Peyer's patch (tissue), 4 donors: ENCODE measurements around the gene BLOC1S2. TPM values are rescaled to one million over a fixed set of nuclear protein-coding genes. Genes with fewer than 3 reads are reported as not detected.

Source experiments
- DNase-seq, 3 donors: peaks; one replicate each; pipeline ENCODE4 v3.0.0-alpha.2; 2017 to 2019
- H3K27ac ChIP-seq, 4 donors: fragments of 200-600 bp; sonication (generic); one replicate each; pipeline ENCODE4 v1.5.1; 2016 to 2019
- H3K27me3 ChIP-seq, 2 donors: fragments of 200-600 bp; sonication (generic); one replicate each; pipeline ENCODE4 v1.5.1; 2019
- H3K36me3 ChIP-seq, 3 donors: fragments of 200-600 bp; sonication (generic); one replicate each; pipeline ENCODE4 v1.5.1; 2016 to 2019
- H3K4me1 ChIP-seq, 4 donors: fragments of 200-600 bp; sonication (generic); one replicate each; pipeline ENCODE4 v1.5.1; 2016 to 2019
- H3K4me3 ChIP-seq, 4 donors: fragments of 200-600 bp; sonication (generic); 1 replicate in 3 of 4; 2 replicates in 1 of 4; pipeline ENCODE4 v1.5.1; 2016 to 2019; ENCODE audit warnings: mild to moderate bottlenecking in 1 of 4
- H3K9me3 ChIP-seq, 4 donors: fragments of 200-600 bp; sonication (generic); one replicate each; pipeline ENCODE4 v1.5.1; 2016 to 2019; ENCODE audit warnings: mild to moderate bottlenecking in 1 of 4
- POLR2A ChIP-seq, 2 donors: fragments of 450-650 bp; IDR thresholded peaks; one replicate each; pipeline ENCODE4 v1.5.1; 2017; ENCODE audit warnings: antibody characterized with exemption in 2 of 2, mild to moderate bottlenecking in 2 of 2, moderate library complexity in 2 of 2
- total RNA-seq, 4 donors: library from RNA; depleted of rRNA; stranded (reverse); fragments of >200 nt; gene quantifications; one replicate each; pipeline ENCODE4 v1.1.0, GENCODE V29; 2016
- TF ChIP-seq, protein P1 (sequence below), 6 experiments: fragments of 450-650 bp in 4 of 6; fragments of 200-600 bp in 2 of 6; sonication (generic) in 1 of 6; IDR thresholded peaks; one replicate each; pipeline ENCODE4 v1.5.1; 2017 to 2019; ENCODE audit warnings: antibody characterized with exemption in 6 of 6, mild to moderate bottlenecking in 3 of 6, moderate library complexity in 1 of 6

The BLOC1S2 gene
- total RNA-seq, 4 donors from 2014 or later = 7.5 to 17.9 (median 14.9) TPM

DNA sequence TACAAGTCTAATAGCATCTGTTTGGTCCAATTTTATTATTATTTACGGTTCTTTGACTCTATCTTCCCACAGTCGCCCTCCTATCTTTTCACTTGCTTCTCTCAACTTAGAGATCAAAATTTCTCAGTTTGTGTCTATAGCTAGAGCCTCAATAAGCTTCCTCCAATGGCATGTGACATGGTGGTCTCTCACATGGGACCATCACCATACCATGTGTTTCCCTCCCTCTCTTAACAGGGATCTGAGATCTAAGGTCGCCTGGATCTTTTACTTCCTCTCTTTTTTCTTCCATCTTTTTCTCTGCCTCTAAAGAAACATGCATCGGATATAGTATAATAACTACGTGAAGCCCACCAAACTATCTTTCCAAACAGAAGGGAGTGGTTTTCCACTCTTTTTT lies 41.7 kb upstream of the BLOC1S2 start:
- TF ChIP-seq, protein P1, sequence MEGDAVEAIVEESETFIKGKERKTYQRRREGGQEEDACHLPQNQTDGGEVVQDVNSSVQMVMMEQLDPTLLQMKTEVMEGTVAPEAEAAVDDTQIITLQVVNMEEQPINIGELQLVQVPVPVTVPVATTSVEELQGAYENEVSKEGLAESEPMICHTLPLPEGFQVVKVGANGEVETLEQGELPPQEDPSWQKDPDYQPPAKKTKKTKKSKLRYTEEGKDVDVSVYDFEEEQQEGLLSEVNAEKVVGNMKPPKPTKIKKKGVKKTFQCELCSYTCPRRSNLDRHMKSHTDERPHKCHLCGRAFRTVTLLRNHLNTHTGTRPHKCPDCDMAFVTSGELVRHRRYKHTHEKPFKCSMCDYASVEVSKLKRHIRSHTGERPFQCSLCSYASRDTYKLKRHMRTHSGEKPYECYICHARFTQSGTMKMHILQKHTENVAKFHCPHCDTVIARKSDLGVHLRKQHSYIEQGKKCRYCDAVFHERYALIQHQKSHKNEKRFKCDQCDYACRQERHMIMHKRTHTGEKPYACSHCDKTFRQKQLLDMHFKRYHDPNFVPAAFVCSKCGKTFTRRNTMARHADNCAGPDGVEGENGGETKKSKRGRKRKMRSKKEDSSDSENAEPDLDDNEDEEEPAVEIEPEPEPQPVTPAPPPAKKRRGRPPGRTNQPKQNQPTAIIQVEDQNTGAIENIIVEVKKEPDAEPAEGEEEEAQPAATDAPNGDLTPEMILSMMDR (IDR thresholded peaks at IDR 0.05) = no peak
- no peak for TF ChIP-seq POLR2A (IDR thresholded peaks at IDR 0.05)
- DNase-seq = no peak
- no peaks in the 10 kb centered on the region for H3K36me3 ChIP-seq
- no peak overlapping the region for H3K4me3 ChIP-seq
- no peaks in the 10 kb centered on the region for H3K4me1 ChIP-seq
- H3K9me3 ChIP-seq = no peaks in the 10 kb centered on the region
- no peak overlapping the region for H3K27ac ChIP-seq
- no peaks in the 10 kb centered on the region for H3K27me3 ChIP-seq

DNA sequence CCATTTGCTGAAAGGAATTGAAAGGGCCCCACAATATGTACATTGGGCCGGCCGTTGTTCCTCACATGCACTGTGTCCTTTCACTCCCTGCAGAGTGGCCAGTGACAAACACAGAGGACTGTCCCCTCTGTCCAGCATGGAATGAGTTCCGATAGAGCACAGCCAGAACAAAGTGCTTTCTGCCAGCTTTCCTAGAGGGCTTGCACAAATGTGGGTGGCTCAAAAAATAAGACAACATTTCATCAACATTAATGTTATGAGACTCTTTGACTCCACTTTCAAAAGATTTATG lies 41.2 kb upstream of the BLOC1S2 start:
- DNase-seq = no peak
- Histone ChIP-seq H3K36me3 (no peaks in the 10 kb centered on the region), H3K27ac (no peak overlapping the region), H3K4me1 (no peaks in the 10 kb centered on the region), H3K4me3 (no peak overlapping the region), H3K9me3 (no peaks in the 10 kb centered on the region), H3K27me3 (no peaks in the 10 kb centered on the region)
- no peak for TF ChIP-seq POLR2A (IDR thresholded peaks at IDR 0.05)
- TF ChIP-seq, protein P1 (IDR thresholded peaks at IDR 0.05) = no peak

DNA sequence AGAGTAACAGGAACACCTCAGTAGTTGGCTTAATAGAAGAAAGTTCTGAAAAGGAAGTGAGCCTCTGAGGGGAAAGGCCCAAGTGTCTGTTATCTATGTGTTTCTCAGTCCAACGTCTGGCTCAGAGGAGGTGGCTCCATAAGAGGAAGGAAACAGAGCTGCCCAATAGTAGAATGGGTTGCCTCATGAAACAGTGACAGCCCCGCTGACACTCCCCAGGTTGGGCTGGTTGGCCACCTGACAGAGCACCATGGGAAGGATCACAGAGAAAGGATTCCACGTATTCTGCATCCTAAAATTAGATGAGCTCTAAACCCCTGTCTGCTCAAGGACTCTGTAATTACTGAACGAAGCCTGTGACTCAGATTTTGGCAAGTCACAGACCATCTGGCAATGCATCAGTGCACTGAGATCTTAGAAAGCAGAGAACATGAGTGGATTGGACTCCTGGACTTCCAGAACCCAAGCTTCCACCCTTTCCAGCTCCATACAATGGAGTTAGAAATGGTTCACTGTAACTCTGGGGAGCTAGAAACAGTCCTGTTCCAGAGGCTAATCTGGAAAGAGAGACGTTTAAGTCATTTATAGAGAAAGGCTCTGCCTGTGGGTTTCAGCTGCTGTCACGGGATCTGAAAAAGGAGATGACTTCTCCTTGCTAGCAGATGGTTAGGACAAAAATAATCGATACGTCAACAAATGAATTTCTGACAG lies 40.7 kb upstream of the BLOC1S2 start:
- Histone ChIP-seq H3K27ac (peak overlapping the region in 1 of 4 donors; percentile 50), H3K4me1 (no peaks in the 10 kb centered on the region), H3K4me3 (peak overlapping the region in 1 of 4 donors; percentile 12), H3K36me3 (no peaks in the 10 kb centered on the region), H3K9me3 (no peaks in the 10 kb centered on the region), H3K27me3 (no peaks in the 10 kb centered on the region)
- no peak for TF ChIP-seq POLR2A (IDR thresholded peaks at IDR 0.05)
- TF ChIP-seq, protein P1 (IDR thresholded peaks at IDR 0.05) = no peak
- peak in 2 of 3 donors; percentile 67 to 73 for DNase-seq

DNA sequence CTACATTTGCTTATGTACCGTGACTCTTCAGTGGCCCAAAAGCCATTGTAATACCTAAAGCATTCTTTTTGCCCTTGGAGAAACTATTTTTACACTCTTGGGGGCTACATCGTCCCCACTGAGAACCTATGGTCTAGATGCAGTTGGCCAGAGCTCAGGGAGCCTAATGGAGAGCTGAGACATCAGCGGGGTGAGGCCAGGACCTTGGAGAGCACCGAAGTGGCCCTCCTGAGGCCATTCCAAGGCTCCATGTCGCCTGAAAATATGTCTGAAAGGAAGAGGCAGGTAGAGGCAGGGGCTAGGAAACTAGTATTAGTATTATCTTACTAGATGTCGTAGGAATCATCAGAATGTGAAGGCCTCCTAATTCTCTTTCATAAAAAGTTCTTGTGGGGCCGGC lies 38.7 kb upstream of the BLOC1S2 start:
- Histone ChIP-seq H3K9me3 (no peaks in the 10 kb centered on the region), H3K4me1 (no peaks in the 10 kb centered on the region), H3K27ac (no peak overlapping the region), H3K27me3 (no peaks in the 10 kb centered on the region), H3K36me3 (no peaks in the 10 kb centered on the region), H3K4me3 (no peak overlapping the region)
- TF ChIP-seq, protein P1 (IDR thresholded peaks at IDR 0.05) = no peak
- no peak for TF ChIP-seq POLR2A (IDR thresholded peaks at IDR 0.05)
- DNase-seq = no peak

DNA sequence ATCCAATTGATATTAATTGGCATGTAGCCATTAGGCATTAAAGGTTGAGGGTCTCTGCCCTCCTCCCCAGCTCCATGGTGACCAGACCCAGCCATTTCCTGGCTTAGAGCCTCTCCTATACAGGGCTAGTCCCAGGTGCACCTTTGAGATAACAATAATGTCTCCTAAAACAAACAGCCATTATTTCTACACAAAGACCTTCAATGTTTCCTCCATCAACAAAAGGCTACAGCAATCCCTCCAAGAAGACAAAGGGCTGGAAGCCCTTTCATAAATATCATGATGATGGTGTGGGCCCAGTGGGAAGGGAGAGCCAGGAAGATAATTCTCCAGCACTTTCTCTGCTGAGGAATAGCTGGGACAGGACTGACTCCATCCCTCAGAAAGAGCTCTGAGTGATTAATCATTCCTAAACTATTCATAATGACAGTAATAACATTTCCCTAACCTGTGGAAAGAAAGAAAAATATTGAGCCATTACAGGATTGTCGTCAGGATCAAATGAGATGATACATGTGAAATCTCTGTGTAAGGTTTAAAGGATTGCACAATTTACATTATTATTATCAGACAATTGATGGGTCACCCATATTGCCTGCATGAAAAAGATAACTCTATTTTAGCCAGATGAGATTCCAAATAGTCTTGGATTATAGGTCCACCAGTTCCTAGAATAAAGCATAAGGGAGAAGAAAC lies 33.4 kb upstream of the BLOC1S2 start:
- no peak for DNase-seq
- Histone ChIP-seq H3K9me3 (no peaks in the 10 kb centered on the region), H3K4me1 (no peaks in the 10 kb centered on the region), H3K36me3 (no peaks in the 10 kb centered on the region), H3K4me3 (no peak overlapping the region), H3K27me3 (no peaks in the 10 kb centered on the region), H3K27ac (no peak overlapping the region)
- no peak for TF ChIP-seq POLR2A (IDR thresholded peaks at IDR 0.05)
- TF ChIP-seq, protein P1 (IDR thresholded peaks at IDR 0.05) = no peak
